ENCODE data around the gene ABAT.
"Not testable (repeated sequence)": the region's sequence is repeated elsewhere in the genome, so short reads cannot be mapped to it uniquely, and the experiment has no call there.

The ABAT gene

GRCh38 chr16:8739989-8740704 lies 65.7 kb downstream of the ABAT start:
- no peak for DNase-seq (ENCODE audit: low read depth in 1 of 2, low spot score in 1 of 2)

DNA sequence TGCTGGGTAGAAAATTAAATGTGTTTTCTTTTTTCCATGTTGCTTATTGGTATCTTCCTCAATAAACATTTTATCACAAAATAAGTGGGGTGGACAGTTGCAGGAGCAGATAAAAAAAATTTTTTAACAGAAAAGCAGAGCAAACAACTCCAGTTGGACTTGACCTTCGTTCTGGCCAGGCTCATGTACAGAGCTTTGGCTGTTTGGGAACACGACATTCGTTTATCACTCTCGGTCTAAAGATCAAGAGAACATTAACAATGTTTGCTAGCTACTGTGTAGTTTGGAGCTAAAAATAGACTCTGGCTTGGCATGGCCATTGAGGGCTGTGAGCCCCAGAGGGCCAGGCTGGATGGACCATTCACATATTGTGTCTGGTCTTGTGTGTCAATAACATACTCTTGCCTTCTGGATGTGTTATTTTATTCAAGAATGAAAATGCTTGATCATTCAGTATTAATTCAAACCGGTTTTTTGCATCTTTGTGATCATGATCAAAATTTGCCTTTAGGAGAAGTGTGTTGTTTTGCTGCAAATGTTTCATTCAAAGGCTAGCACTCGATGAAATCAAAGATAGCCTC lies 66.4 kb downstream of the ABAT start:
- no peak for DNase-seq (ENCODE audit: low read depth in 1 of 2, low spot score in 1 of 2)

DNA sequence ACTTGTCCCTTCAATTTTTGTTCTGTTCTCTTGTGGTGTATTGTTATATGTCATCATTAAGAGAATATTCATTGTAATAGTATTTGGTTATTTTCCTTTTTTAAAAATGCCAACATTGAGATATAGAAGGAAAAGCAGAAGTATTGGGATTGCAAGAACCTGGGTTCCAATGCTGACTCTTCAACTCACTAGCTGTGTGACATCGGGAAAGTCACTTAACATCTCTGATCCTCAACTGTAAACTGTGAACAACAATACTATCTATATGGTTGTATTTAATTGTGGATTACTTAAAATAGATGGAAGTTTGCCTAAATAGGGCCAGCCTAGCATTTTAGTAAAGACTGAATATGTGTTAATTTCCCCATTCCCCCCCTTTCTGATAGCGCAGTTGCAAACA lies 67.2 kb downstream of the ABAT start:
- DNase-seq (ENCODE audit: low read depth in 1 of 2, low spot score in 1 of 2), result no peak

DNA sequence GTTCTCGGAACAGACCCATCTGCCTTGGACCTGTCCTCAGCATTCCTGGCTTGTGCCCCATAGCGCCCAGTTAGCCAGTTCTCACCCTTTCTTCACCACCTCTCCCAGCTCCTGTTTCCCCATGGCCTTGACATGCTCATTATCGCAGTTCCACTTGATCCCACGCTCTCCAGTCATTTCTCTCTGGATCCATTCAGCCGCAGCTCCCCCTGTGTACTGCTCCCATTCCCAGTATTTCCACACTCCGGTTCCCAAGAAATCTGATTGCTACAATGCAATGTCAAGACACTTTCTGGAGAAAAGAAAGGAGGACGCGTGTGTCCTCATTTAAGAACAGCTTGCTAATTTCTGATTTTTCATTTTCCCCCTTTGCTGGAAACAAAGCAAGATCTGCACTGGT lies 67.7 kb downstream of the ABAT start:
- DNase-seq (ENCODE audit: low read depth in 1 of 2, low spot score in 1 of 2), result no peak

GRCh38 chr16:8748944-8749343 lies 74.5 kb downstream of the ABAT start:
- not testable (repeated sequence) for DNase-seq (ENCODE audit: low read depth in 1 of 2, low spot score in 1 of 2)

GRCh38 chr16:8751481-8752311 lies 77.3 kb downstream of the ABAT start:
- no peak for DNase-seq (ENCODE audit: low read depth in 1 of 2, low spot score in 1 of 2)

DNA sequence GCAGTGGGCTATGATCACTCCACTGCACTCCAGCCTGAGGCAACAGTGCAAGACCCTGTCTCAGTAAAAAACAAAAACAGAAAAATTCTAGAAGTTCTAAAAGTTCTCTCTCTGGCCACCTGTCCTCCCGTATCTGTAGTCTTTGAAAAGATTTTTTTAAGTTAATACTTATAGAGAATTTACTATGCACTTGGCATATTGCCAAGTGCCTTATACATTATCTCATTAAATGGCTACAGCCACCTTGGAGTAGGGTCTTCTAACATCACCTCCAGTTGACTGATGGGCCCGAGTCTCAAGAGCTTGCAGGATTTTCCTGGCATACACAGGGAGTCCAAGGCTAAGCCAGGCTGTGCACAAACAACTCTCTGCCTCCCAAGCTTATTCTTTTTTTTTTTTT lies 78.3 kb downstream of the ABAT start:
- DNase-seq (ENCODE audit: low read depth in 1 of 2, low spot score in 1 of 2), result no peak

GRCh38 chr16:8753416-8754054 lies 79.1 kb downstream of the ABAT start:
- DNase-seq (ENCODE audit: low read depth in 1 of 2, low spot score in 1 of 2), result no peak

DNA sequence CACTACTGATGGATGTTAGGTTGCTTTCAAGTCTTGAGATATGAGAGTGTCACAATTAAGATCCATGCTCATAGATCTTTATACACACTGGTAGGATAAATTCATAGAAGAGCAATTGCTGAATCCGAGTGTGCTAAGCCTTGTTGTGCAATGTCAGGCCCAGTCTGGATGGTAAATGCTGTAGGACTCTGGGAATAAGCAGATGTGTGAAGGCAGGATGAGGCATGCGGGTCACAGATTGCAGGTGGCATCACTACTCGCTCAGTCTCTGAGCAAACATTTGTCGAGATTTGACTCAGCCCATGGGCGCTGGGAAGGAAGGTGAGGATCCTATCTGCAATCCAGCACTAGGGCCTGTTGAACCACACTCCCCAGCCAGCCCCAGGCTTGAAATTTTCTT lies 82.3 kb downstream of the ABAT start:
- no peak for DNase-seq (ENCODE audit: low read depth in 1 of 2, low spot score in 1 of 2)

GRCh38 chr16:8758022-8758421 lies 83.6 kb downstream of the ABAT start:
- DNase-seq (ENCODE audit: low read depth in 1 of 2, low spot score in 1 of 2), result no peak

DNA sequence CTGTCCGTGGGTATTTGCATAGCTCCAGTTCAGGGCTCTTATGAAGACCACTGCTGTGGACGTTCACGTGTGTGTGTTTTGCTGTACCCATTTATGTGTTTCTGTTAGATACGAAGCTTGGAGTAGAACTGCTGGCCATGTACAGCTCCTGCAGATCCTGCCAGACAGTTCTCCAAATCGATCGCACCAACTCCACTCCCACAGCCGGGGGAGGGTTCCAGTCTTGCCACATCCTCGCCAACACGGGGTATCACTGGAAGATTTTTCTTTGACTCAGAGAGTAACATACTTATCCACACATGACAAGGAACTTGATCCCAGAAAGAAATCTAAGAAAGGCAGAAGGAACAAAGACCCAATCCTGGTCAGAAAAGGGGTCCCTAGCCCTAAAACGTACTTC lies 85.6 kb downstream of the ABAT start:
- DNase-seq (ENCODE audit: low read depth in 1 of 2, low spot score in 1 of 2), result no peak

- no peak for DNase-seq (ENCODE audit: low read depth in 1 of 2, low spot score in 1 of 2)
Measured at GRCh38 chr16:8761078-8761477, 86.7 kb downstream of the ABAT start.

GRCh38 chr16:8762254-8762653 lies 87.8 kb downstream of the ABAT start:
- no peak for DNase-seq (ENCODE audit: low read depth in 1 of 2, low spot score in 1 of 2)

DNA sequence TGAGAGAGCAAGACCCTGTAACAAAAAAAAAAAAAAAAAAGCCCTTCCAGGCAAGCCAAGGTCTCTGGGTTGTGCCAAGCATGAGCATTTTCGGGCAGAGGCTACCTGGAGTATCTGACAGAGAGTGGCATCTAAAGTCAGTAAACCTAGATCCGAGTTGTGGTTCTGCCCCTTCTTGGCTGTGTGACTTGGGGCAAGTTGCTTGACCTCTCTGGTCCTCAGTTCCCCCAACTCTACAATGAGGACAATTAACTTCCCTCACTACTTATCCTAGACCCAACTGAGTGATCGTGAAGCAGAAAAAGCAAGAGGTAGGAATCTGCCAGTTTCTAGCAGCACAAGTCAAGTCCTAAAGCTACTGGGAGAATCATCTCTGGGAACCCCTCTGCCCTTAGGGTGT lies 88.7 kb downstream of the ABAT start:
- DNase-seq (ENCODE audit: low read depth in 1 of 2, low spot score in 1 of 2), result no peak

- DNase-seq (ENCODE audit: low read depth in 1 of 2, low spot score in 1 of 2), result no peak
Measured at GRCh38 chr16:8763899-8764298, 89.5 kb downstream of the ABAT start.

DNA sequence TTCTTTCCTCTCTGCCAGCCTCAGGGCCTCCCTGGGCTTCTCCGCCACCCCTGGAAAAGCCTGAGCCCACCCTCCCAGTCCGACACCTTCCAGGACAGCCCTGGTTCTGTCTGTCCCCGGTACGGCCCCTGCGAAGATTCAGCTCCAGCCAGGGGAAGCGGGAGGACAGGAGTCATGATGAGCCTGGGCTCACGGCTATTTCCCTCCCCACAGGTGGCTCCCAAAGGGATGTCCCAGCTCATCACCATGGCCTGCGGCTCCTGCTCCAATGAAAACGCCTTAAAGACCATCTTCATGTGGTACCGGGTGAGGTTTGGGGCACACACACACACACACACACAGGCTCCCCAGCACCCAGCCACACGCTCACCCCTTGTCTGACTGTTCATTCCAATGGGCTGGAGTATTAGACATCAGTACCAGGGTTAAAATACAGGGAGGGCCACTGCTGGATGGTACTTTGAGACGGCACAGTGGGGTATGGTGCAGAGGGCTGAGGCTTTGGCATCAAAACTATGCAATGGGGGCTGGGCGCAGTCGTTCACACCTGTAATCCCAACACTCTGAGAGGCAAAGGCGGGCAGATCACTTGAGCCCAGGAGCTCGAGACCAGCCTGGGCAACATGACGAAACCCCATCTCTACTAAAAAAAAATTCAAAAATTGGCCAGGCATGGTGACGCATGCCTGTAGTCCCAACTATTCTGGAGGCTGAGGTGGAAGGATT lies 90.3 kb downstream of the ABAT start:
- DNase-seq (ENCODE audit: low read depth in 1 of 2, low spot score in 1 of 2), result no peak

- DNase-seq (ENCODE audit: low read depth in 1 of 2, low spot score in 1 of 2), result no peak
Measured at GRCh38 chr16:8767176-8767575, 92.8 kb downstream of the ABAT start.

GRCh38 chr16:8768283-8768682 lies 93.9 kb downstream of the ABAT start:
- no peak for DNase-seq (ENCODE audit: low read depth in 1 of 2, low spot score in 1 of 2)

GRCh38 chr16:8768692-8769091 lies 94.3 kb downstream of the ABAT start:
- no peak for DNase-seq (ENCODE audit: low read depth in 1 of 2, low spot score in 1 of 2)

DNA sequence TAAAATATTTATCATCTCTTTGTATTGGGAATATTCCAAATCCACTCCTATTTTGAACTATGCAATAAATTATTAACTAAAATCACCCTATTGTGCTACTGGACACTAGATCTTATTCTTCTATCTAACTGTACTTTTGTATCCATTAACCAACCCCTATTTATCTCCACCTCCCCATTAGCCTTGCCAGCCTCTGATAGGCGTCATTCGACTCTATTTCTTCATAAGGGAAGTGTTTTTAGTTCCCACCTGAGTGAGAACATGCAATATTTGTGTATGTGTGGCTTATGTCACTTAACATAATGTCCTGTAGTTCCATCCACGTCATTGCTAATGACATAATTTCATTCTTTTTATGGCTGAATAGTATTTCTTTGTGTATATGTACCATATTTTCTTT lies 99.1 kb downstream of the ABAT start:
- DNase-seq (ENCODE audit: low read depth in 1 of 2, low spot score in 1 of 2), result no peak

- DNase-seq (ENCODE audit: low read depth in 1 of 2, low spot score in 1 of 2), result no peak
Measured at GRCh38 chr16:8774208-8774607, 99.8 kb downstream of the ABAT start.
